HFFc6 (cell line): Measurements from ENCODE around the gene NIPBL. TPM values are rescaled to one million over a fixed set of nuclear protein-coding genes. Genes with fewer than 3 reads are reported as not detected.

ENCODE experiments used
- DNase-seq: peaks from one replicate; pipeline ENCODE4 v3.0.0-alpha.2; 2018
- H3K27ac Mint-ChIP-seq: 2 replicates; pipeline ENCODE4 v1.8.0; 2020; ENCODE audit warnings: mild to moderate bottlenecking, mixed read lengths
- H3K27me3 Mint-ChIP-seq: 2 replicates; pipeline ENCODE4 v1.8.0; 2021; ENCODE audit warnings: mild to moderate bottlenecking, moderate library complexity, mixed read lengths; ENCODE audit not compliant: insufficient read depth
- H3K36me3 Mint-ChIP-seq: 2 replicates; pipeline ENCODE4 v1.8.0; 2021; ENCODE audit warnings: low read depth, mixed read lengths
- H3K4me1 Mint-ChIP-seq: 2 replicates; pipeline ENCODE4 v1.8.0; 2020; ENCODE audit warnings: low read depth, mixed read lengths
- H3K4me3 Mint-ChIP-seq: 2 replicates; pipeline ENCODE4 v1.8.0; 2020; ENCODE audit warnings: mild to moderate bottlenecking, moderate library complexity, mixed read lengths
- H3K9me3 Mint-ChIP-seq: 2 replicates; pipeline ENCODE4 v1.8.0; 2020; ENCODE audit warnings: mild to moderate bottlenecking, mixed read lengths
- total RNA-seq, 6 experiments: library from RNA; stranded (reverse); fragmentation: NEBNext Ultra II Directional; extraction: Animal tissue kit (Norgen Biotek cat#: 25700); gene quantifications; 2 replicates in 1 of 6; 3 replicates in 5 of 6; pipeline ENCODE4 v1.2.3, GENCODE V29; 2021
- TF ChIP-seq, protein P1 (sequence below): fragments of 200-600 bp; sonication (generic); IDR thresholded peaks from 2 replicates; pipeline ENCODE4 v1.5.0; 2021; ENCODE audit warnings: antibody characterized with exemption, mild to moderate bottlenecking

The NIPBL gene
- total RNA-seq, 6 experiments from 2014 or later: 31.6 to 35.7 (median 32.6) TPM

DNA sequence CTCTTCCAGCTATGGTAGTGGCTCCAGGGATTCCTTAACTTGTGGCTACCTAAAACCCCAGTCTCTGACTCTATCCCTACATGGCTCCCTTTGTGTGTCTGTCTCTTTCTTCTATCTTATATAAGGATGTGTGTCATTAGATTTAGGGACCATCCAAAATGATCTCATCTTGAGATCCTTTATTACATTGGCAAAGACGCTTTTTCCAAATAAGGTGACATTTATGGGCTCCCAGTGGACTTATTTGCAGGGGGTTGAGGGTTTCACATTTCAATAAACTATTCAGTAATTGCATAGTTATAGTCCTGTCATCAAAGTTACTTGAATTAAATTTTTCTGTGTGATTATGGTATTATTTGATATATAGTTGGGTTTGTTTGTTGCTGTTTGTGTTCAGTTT lies 59.2 kb downstream of the NIPBL start:
- Mint-ChIP-seq H3K27me3 (no peaks in the 10 kb centered on the region; the same call in 1 of the 2 replicates), H3K9me3 (no peaks in the 10 kb centered on the region), H3K4me1 (peaks cover 49% of the 10 kb centered on the region), H3K27ac (no peak overlapping the region), H3K36me3 (peaks cover 18% of the 10 kb centered on the region), H3K4me3 (no peak overlapping the region)
- no peak for DNase-seq
- TF ChIP-seq, protein P1, sequence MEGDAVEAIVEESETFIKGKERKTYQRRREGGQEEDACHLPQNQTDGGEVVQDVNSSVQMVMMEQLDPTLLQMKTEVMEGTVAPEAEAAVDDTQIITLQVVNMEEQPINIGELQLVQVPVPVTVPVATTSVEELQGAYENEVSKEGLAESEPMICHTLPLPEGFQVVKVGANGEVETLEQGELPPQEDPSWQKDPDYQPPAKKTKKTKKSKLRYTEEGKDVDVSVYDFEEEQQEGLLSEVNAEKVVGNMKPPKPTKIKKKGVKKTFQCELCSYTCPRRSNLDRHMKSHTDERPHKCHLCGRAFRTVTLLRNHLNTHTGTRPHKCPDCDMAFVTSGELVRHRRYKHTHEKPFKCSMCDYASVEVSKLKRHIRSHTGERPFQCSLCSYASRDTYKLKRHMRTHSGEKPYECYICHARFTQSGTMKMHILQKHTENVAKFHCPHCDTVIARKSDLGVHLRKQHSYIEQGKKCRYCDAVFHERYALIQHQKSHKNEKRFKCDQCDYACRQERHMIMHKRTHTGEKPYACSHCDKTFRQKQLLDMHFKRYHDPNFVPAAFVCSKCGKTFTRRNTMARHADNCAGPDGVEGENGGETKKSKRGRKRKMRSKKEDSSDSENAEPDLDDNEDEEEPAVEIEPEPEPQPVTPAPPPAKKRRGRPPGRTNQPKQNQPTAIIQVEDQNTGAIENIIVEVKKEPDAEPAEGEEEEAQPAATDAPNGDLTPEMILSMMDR: no peak

DNA sequence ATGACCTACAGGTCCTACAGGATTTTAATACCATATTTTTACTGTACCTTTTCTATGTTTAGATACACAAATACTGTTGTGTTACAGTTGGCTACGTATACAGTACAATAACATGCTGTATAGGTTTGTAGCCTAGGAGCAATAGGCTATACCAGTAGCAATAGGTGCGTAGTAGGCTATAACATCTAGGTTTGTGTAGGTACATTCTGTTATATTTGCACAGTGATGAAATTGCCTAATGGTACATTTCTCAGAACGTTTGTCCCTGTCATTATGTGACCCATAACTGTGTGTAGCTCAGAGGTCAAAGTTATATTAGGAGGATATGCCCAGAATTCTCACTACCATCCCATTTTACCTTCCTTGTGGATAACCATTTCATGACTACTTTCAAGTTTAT lies 59.7 kb downstream of the NIPBL start:
- Mint-ChIP-seq H3K27me3 (no peaks in the 10 kb centered on the region; the same call in 1 of the 2 replicates), H3K27ac (no peak overlapping the region), H3K4me1 (peaks cover 54% of the 10 kb centered on the region), H3K9me3 (no peaks in the 10 kb centered on the region), H3K36me3 (peaks cover 18% of the 10 kb centered on the region), H3K4me3 (no peak overlapping the region)
- TF ChIP-seq, protein P1: no peak
- no peak for DNase-seq

DNA sequence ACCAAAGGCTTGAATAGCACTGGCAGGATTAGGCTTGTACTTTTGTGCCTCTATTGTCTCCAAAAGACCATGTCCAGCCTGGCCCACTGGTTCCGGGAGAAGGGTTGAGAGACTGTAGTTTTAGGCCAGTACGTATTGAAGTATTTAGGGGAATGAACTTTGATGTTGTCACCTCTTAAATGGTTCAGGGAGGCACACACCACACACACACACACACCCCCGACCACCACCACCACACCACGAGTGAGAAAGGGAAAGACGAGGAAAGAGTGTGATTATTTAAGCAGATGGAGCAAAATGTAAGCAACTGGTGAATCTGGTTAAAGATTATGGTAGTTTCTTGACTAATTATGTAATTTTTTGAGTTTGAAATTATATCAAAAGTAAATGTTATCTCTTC lies 61.6 kb downstream of the NIPBL start:
- TF ChIP-seq, protein P1: no peak
- no peak overlapping the region for H3K27ac Mint-ChIP-seq
- H3K27me3 Mint-ChIP-seq: no peaks in the 10 kb centered on the region; the same call in 1 of the 2 replicates
- H3K4me1 Mint-ChIP-seq: peaks cover 56% of the 10 kb centered on the region
- H3K36me3 Mint-ChIP-seq: peaks cover 10% of the 10 kb centered on the region
- H3K4me3 Mint-ChIP-seq: no peak overlapping the region
- no peaks in the 10 kb centered on the region for H3K9me3 Mint-ChIP-seq
- no peak for DNase-seq

DNA sequence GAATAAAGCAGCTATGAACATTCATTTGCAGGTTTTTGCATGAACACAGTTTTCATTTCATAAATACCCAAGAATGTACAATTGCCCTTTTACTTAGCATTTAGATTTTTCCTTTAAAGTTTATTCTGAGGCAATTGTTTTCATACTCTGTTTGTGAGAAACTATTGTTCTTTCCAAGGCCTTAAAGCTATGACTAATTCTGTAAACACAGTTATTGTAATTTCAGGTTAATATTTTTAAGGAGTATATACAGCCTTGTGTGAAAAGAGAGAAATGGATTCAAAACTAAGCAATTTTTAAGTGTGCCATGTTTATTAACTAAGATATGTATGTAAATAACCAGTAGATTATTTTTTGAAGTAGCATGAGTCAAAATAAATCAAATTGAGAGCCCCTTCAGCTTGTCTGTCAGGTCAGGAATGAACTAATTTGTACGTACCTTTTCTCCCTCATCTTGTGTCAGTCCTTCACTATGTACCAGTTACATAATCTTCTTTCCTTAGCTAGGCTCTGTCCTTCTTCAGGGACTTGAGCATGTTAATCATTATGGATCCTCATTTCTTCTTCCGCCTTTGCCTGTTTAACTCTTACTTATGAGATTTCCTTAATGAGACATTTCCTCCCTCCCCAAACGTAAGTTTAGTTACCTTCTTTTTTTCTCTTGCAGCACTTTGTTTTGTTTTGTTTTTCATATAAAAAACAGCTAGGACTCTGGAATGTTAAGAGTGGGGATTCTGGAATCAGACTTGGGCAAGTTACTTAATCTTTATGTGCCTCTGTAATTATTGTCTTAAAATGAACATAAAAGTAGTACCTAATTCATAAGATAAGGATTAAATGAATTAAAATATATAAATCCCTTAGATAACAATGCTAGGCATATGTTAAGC lies 63.6 kb downstream of the NIPBL start:
- Mint-ChIP-seq H3K4me3 (no peak overlapping the region), H3K9me3 (no peaks in the 10 kb centered on the region), H3K27me3 (no peaks in the 10 kb centered on the region; the same call in 1 of the 2 replicates), H3K36me3 (peaks cover 6% of the 10 kb centered on the region), H3K27ac (peak overlapping the region; percentile 20; the same call in 1 of the 2 replicates), H3K4me1 (peaks cover 60% of the 10 kb centered on the region)
- DNase-seq: no peak
- TF ChIP-seq, protein P1: no peak

DNA sequence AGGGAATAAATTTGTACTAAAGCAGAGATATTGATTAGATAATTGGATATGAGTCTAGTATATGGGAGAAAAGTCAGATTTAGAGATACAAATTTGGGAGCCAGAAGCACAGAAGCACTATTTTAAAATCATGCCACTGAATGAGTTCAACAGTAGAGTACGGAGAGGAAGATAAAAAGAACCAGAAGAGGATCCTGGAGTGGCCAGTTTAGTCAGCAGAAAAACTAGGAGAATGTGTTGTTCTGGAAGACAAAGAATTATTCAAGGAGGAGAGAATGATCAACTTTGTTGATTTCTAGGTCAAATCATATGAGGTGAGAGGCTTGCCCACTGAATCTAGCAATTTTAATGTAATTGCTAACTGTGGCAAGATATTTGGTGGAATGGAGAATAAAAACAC lies 67.0 kb downstream of the NIPBL start:
- H3K9me3 Mint-ChIP-seq: no peaks in the 10 kb centered on the region
- DNase-seq: no peak
- no peak overlapping the region for H3K4me3 Mint-ChIP-seq
- TF ChIP-seq, protein P1: no peak
- H3K36me3 Mint-ChIP-seq: peaks cover 4% of the 10 kb centered on the region; the same call in 1 of the 2 replicates
- peaks cover 74% of the 10 kb centered on the region for H3K4me1 Mint-ChIP-seq
- H3K27ac Mint-ChIP-seq: no peak overlapping the region
- no peaks in the 10 kb centered on the region; the same call in 1 of the 2 replicates for H3K27me3 Mint-ChIP-seq
